Fibroblast of skin of left biceps (primary cell): ENCODE data around the gene VOPP1.
A peak's percentile ranks its signal among the peaks of the same experiment; 100 is the strongest.
"Not testable (repeated sequence)": the region's sequence is repeated elsewhere in the genome, so short reads cannot be mapped to it uniquely, and the experiment has no call there.

Source experiments
- DNase-seq, 2 experiments: peaks; one replicate each; pipeline ENCODE4 v3.0.0-alpha.2; 2013; ENCODE audit warnings: low read depth in 2 of 2

The VOPP1 gene

GRCh38 chr7:55488216-55488615 is 84.1 kb downstream of the VOPP1 start:
- DNase-seq: no peak

- no peak for DNase-seq
These were observed 85.3 kb downstream of the VOPP1 start for GRCh38 chr7:55486991-55487390.

- no peak for DNase-seq
These were observed 86.1 kb downstream of the VOPP1 start for GRCh38 chr7:55486192-55486590.

- no peak for DNase-seq
These were observed 86.7 kb downstream of the VOPP1 start for GRCh38 chr7:55485501-55486191.

- DNase-seq: no peak
These were observed 87.5 kb downstream of the VOPP1 start for GRCh38 chr7:55484834-55485233.

GRCh38 chr7:55484241-55484640 is 88.1 kb downstream of the VOPP1 start:
- no peak for DNase-seq

- DNase-seq: no peak
These were observed 89.3 kb downstream of the VOPP1 start for GRCh38 chr7:55483046-55483445.

GRCh38 chr7:55481155-55481554 is 91.1 kb downstream of the VOPP1 start:
- DNase-seq: no peak

GRCh38 chr7:55478700-55479099 is 93.6 kb downstream of the VOPP1 start:
- no peak for DNase-seq

- peak; percentile 43 to 56 for DNase-seq
These were observed 94.4 kb downstream of the VOPP1 start for GRCh38 chr7:55477781-55478374.

GRCh38 chr7:55476852-55477780 is 95.2 kb downstream of the VOPP1 start:
- no peak for DNase-seq

GRCh38 chr7:55475855-55476803 is 96.2 kb downstream of the VOPP1 start:
- no peak for DNase-seq

GRCh38 chr7:55474944-55475854 is 97.1 kb downstream of the VOPP1 start:
- no peak for DNase-seq

GRCh38 chr7:55473932-55474331 is 98.4 kb downstream of the VOPP1 start:
- no peak for DNase-seq

GRCh38 chr7:55472928-55473725 is 99.2 kb downstream of the VOPP1 start:
- DNase-seq: no peak

GRCh38 chr7:55472406-55472805 is 99.9 kb downstream of the VOPP1 start:
- not testable (repeated sequence) for DNase-seq

GRCh38 chr7:55471594-55471993 is 100.7 kb downstream of the VOPP1 start:
- DNase-seq: not testable (repeated sequence)

GRCh38 chr7:55470261-55470660 is 102.0 kb downstream of the VOPP1 start:
- DNase-seq: no peak

GRCh38 chr7:55469721-55470120 is 102.6 kb downstream of the VOPP1 start:
- DNase-seq: no peak
